ENCODE results near the gene ADAM30. TPM values are rescaled to one million over a fixed set of nuclear protein-coding genes. Genes with fewer than 3 reads are reported as not detected.

The ADAM30 gene
- total RNA-seq = not detected in 2 replicates

DNA sequence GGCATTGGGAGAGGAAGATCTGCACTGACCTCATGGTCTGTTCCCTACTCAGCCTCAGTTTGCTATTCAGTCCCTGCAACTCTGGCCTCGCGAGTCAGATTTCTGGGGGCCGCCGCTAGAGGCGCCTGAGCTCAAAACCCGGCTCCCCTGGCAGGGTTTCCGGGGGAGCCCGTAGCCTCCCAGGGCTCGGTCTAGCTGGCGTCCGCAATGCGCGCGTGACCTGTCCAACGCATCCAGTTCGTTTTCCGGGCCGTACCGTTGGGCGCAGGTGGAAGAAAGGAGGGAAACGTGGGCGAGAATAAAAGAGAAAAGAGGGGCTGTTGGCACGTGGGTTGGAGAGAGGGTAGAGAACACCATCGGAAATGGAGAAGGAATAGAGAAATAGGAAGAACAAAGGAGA is at the start of gene ADAM30:
Gene ADAM30, minus strand, starts transcription at position 213 of the 400 bp plus-strand sequence. Its CDS starts 179 bp downstream, at position 34.

Other genes with a start within 250 kb of the ADAM30 start
- 3.7 and 4.9 TPM in 2 replicates for gene ZNF697, start 248.2 kb downstream of the ADAM30 start, total RNA-seq
- 368 and 382 TPM in 2 replicates for gene PHGDH, start 184.6 kb downstream of the ADAM30 start, total RNA-seq
- gene HMGCS2, start 127.6 kb downstream of the ADAM30 start, total RNA-seq = not detected in 2 replicates
- not detected in 2 replicates for gene REG4, start 85.1 kb downstream of the ADAM30 start, total RNA-seq
- 51.6 and 53.1 TPM in 2 replicates for gene NOTCH2, start 173.1 kb upstream of the ADAM30 start, total RNA-seq

All from bronchus fibroblast of lung (primary cell).